Upper lobe of left lung (tissue), 4 donors: ENCODE results near the gene ZNF860.

ENCODE experiments used
- EP300 ChIP-seq, 4 donors: sonication (generic); formaldehyde crosslinking; IDR thresholded peaks; one replicate each; pipeline ENCODE4 v1.5.1; 2017; ENCODE audit warnings: antibody characterized with exemption in 4 of 4, control low read depth in 2 of 4
- POLR2A ChIP-seq, 4 donors: fragments of 450-650 bp; IDR thresholded peaks; one replicate each; pipeline ENCODE4 v1.5.1; 2016 to 2017; ENCODE audit warnings: antibody characterized with exemption in 4 of 4, mild to moderate bottlenecking in 2 of 4
- POLR2AphosphoS5 ChIP-seq, 2 donors: sonication (generic); formaldehyde crosslinking; IDR thresholded peaks; one replicate each; pipeline ENCODE4 v1.5.1; 2017; ENCODE audit warnings: antibody characterized with exemption in 2 of 2
- TF ChIP-seq, protein P1 (sequence below), 6 experiments: fragments of 450-650 bp in 4 of 6; fragments of 200-600 bp in 2 of 6; sonication (generic) in 2 of 6; IDR thresholded peaks; one replicate each; pipeline ENCODE4 v1.5.1; 2016 to 2019; ENCODE audit warnings: antibody characterized with exemption in 6 of 6

DNA sequence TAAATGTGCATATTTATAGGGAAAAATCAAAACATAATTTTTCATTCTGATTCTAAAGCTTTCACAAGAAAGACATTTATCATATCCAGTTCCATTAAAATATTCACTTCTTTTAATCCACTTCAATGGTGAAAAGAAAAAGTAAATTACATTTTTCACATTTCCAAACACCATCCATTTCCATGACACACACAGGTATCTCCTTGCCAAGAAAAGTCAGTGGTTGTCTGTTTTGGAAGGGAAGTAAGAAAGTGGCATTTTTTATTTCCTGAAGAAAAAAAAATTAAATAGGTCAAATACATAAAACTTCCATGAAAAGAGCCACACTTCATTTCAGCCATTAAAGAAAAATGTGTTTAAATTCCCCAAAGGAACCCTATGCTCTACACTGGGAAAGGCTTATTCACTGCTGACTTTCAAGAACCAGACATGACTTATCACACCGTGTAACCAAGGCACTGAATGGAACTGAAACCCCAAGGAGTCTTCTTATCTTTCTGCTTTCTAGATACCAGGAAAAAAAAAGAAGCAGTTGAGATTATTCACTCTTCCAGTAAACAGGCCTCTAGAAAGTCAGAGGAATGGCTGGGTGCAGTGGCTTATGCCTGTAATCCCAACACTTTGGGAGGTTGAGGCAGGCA lies 45.0 kb upstream of the ZNF860 start:
- TF ChIP-seq, protein P1, sequence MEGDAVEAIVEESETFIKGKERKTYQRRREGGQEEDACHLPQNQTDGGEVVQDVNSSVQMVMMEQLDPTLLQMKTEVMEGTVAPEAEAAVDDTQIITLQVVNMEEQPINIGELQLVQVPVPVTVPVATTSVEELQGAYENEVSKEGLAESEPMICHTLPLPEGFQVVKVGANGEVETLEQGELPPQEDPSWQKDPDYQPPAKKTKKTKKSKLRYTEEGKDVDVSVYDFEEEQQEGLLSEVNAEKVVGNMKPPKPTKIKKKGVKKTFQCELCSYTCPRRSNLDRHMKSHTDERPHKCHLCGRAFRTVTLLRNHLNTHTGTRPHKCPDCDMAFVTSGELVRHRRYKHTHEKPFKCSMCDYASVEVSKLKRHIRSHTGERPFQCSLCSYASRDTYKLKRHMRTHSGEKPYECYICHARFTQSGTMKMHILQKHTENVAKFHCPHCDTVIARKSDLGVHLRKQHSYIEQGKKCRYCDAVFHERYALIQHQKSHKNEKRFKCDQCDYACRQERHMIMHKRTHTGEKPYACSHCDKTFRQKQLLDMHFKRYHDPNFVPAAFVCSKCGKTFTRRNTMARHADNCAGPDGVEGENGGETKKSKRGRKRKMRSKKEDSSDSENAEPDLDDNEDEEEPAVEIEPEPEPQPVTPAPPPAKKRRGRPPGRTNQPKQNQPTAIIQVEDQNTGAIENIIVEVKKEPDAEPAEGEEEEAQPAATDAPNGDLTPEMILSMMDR (IDR thresholded peaks at IDR 0.05) = no peak
- TF ChIP-seq POLR2AphosphoS5 (IDR thresholded peaks at IDR 0.05) (no peak), POLR2A (IDR thresholded peaks at IDR 0.05) (no peak), EP300 (IDR thresholded peaks at IDR 0.05) (no peak)
